ENCODE data around the gene SH2D3A.

Gene SH2D3A

GRCh38 chr19:6716610-6716970 is 50.6 kb downstream of the SH2D3A start:
- no peak overlapping the region for H3K27ac ChIP-seq (ENCODE audit: extremely low read depth, low read depth, low read length)
- H3K4me3 ChIP-seq (ENCODE audit: low read depth, low read length) = no peak overlapping the region
- ChIA-PET CTCF (interaction anchor here (0.6 to 1.2 kb wide), 5 partner anchors 21 to 235 kb away, joined by 3 to 5 read pairs (median 3); no protein-coding TSS in a partner anchor), POLR2A (no interaction called here)
- H3K4me1 ChIP-seq (ENCODE audit: control insufficient read depth, insufficient read depth, low read length) = no peaks in the 10 kb centered on the region
- no peaks in the 10 kb centered on the region for H3K36me3 ChIP-seq (ENCODE audit: control insufficient read depth in 2 of 2, insufficient read depth in 1 of 2, low read length in 2 of 2)
- TF ChIP-seq ZNF549 (tag by site-specific recombination; IDR thresholded peaks at IDR 0.05) (no peak), ZBTB17 (tag by site-specific recombination; IDR thresholded peaks at IDR 0.05) (no peak), ZNF202 (tag by site-specific recombination; IDR thresholded peaks at IDR 0.05; ENCODE audit: borderline replicate concordance) (no peak), ZNF48 (tag by site-specific recombination; IDR thresholded peaks at IDR 0.05) (no peak), ZBTB6 (tag by site-specific recombination; IDR thresholded peaks at IDR 0.05) (no peak), FEZF1 (tag by site-specific recombination; IDR thresholded peaks at IDR 0.05) (no peak), ZNF707 (tag by site-specific recombination; IDR thresholded peaks at IDR 0.05) (no peak), KLF10 (tag by site-specific recombination; IDR thresholded peaks at IDR 0.05) (no peak), ZNF626 (tag by site-specific recombination; IDR thresholded peaks at IDR 0.05) (no peak), ZNF350 (tag by site-specific recombination; IDR thresholded peaks at IDR 0.05) (no peak), ZNF121 (tag by site-specific recombination; IDR thresholded peaks at IDR 0.05) (no peak), PRDM4 (tag by site-specific recombination; IDR thresholded peaks at IDR 0.05) (no peak), ZSCAN23 (tag by site-specific recombination; IDR thresholded peaks at IDR 0.05) (no peak), IKZF3 (tag by site-specific recombination; IDR thresholded peaks at IDR 0.05) (no peak), ZNF571 (tag by site-specific recombination; IDR thresholded peaks at IDR 0.05) (no peak), GFI1B (tag by site-specific recombination; IDR thresholded peaks at IDR 0.05) (no peak)
- no peaks in the 10 kb centered on the region for H3K9me3 ChIP-seq (ENCODE audit: control insufficient read depth, insufficient read depth, low read depth, low read length)

GRCh38 chr19:6714749-6715555 is 52.3 kb downstream of the SH2D3A start:
- CTCF ChIA-PET = interaction anchor here (0.6 to 1.2 kb wide), 5 partner anchors 41 to 1798 kb away, joined by 3 to 5 read pairs (median 3); no protein-coding TSS in a partner anchor
- POLR2A ChIA-PET = no interaction called here
- no peaks in the 10 kb centered on the region for H3K36me3 ChIP-seq (ENCODE audit: control insufficient read depth in 2 of 2, insufficient read depth in 1 of 2, low read length in 2 of 2)
- no peaks in the 10 kb centered on the region for H3K4me1 ChIP-seq (ENCODE audit: control insufficient read depth, insufficient read depth, low read length)
- no peak overlapping the region for H3K4me3 ChIP-seq (ENCODE audit: low read depth, low read length)
- TF ChIP-seq HIC1 (tag by site-specific recombination; IDR thresholded peaks at IDR 0.05) (no peak), ZSCAN5A (tag by site-specific recombination; IDR thresholded peaks at IDR 0.05) (no peak), ZNF23 (tag by site-specific recombination; IDR thresholded peaks at IDR 0.05; ENCODE audit: borderline replicate concordance) (no peak), ZBTB48 (tag by site-specific recombination; IDR thresholded peaks at IDR 0.05) (no peak), KLF10 (tag by site-specific recombination; IDR thresholded peaks at IDR 0.05) (no peak), ZNF621 (tag by site-specific recombination; IDR thresholded peaks at IDR 0.05) (no peak), SETDB1 (IDR thresholded peaks at IDR 0.05; ENCODE audit: insufficient read length, low read length) (no peak), ZNF768 (tag by site-specific recombination; IDR thresholded peaks at IDR 0.05) (peak; percentile 95; the same call in 1 of the 2 replicates), ZNF19 (tag by site-specific recombination; IDR thresholded peaks at IDR 0.05; ENCODE audit: low read depth) (no peak)
- no peaks in the 10 kb centered on the region for H3K9me3 ChIP-seq (ENCODE audit: control insufficient read depth, insufficient read depth, low read depth, low read length)
- H3K27ac ChIP-seq (ENCODE audit: extremely low read depth, low read depth, low read length) = no peak overlapping the region

Measured in HEK293 (cell line).